HEK293 (cell line): ENCODE measurements around the gene TRAPPC5.
A peak's percentile ranks its signal among the peaks of the same experiment; 100 is the strongest.

Experiments used
- CTCF ChIA-PET: fragments of 350-600 bp; formaldehyde crosslinking; extraction: SDS; loops from one replicate; lab custom pipeline; 2021; ENCODE audit warnings: antibody characterized with exemption; lab: Yijun Ruan, JAX
- POLR2A ChIA-PET: fragments of 300-600 bp; formaldehyde crosslinking; extraction: SDS; loops from one replicate; lab custom pipeline; 2020; ENCODE audit warnings: antibody characterized with exemption, inconsistent platforms; lab: Yijun Ruan, JAX
- H3K27ac ChIP-seq: fragments of 200-500 bp; sonication (Bioruptor generic); 2 replicates; pipeline ENCODE4 v1.5.1; 2014; ENCODE audit warnings: low read depth, low read length, control low read depth, inconsistent platforms; ENCODE audit errors: extremely low read depth
- H3K36me3 ChIP-seq, 2 experiments: fragments of 200-500 bp in 1 of 2; sonication (Bioruptor generic) in 1 of 2; 1 replicate in 1 of 2; 2 replicates in 1 of 2; pipeline ENCODE4 v1.5.1; 2014 to 2017; ENCODE audit warnings: inconsistent platforms in 2 of 2, low read length in 2 of 2; ENCODE audit not compliant: control insufficient read depth in 2 of 2, insufficient read depth in 1 of 2
- H3K4me1 ChIP-seq: fragments of 200-500 bp; sonication (Bioruptor generic); 2 replicates; pipeline ENCODE4 v1.5.1; 2014; ENCODE audit warnings: mild to moderate bottlenecking, low read length, inconsistent platforms; ENCODE audit not compliant: control insufficient read depth, insufficient read depth
- H3K4me3 ChIP-seq: 2 replicates; pipeline ENCODE4 v1.5.1; 2011; ENCODE audit warnings: low read depth, mild to moderate bottlenecking, control low read depth, low read length, moderate library complexity
- H3K9me3 ChIP-seq: fragments of 200-500 bp; sonication (Bioruptor generic); 2 replicates; pipeline ENCODE4 v1.5.1; 2014; ENCODE audit warnings: low read depth, low read length, inconsistent platforms; ENCODE audit not compliant: control insufficient read depth, insufficient read depth
- KLF10 ChIP-seq: fragments of 450-650 bp; IDR thresholded peaks from 2 replicates; pipeline ENCODE4 v1.5.1; 2018; ENCODE audit warnings: missing biosample characterization, mild to moderate bottlenecking, missing genetic modification characterization
- OSR2 ChIP-seq: fragments of 450-650 bp; formaldehyde crosslinking; IDR thresholded peaks from 2 replicates; pipeline ENCODE4 v1.5.1; 2016; ENCODE audit warnings: missing biosample characterization, missing genetic modification characterization
- SP2 ChIP-seq: fragments of 450-650 bp; formaldehyde crosslinking; IDR thresholded peaks from 2 replicates; pipeline ENCODE4 v1.5.1; 2016; ENCODE audit warnings: missing biosample characterization, missing genetic modification characterization
- SP3 ChIP-seq: fragments of 450-650 bp; formaldehyde crosslinking; IDR thresholded peaks from 2 replicates; pipeline ENCODE4 v1.5.1; 2016; ENCODE audit warnings: missing biosample characterization, missing genetic modification characterization
- SP7 ChIP-seq: fragments of 450-650 bp; formaldehyde crosslinking; IDR thresholded peaks from 2 replicates; pipeline ENCODE4 v1.5.1; 2016; ENCODE audit warnings: missing biosample characterization, missing genetic modification characterization
- ZBTB17 ChIP-seq: fragments of 450-650 bp; formaldehyde crosslinking; IDR thresholded peaks from 2 replicates; pipeline ENCODE4 v1.5.1; 2016; ENCODE audit warnings: missing biosample characterization, missing genetic modification characterization
- ZNF112 ChIP-seq: fragments of 450-650 bp; formaldehyde crosslinking; IDR thresholded peaks from 2 replicates; pipeline ENCODE4 v1.5.0; 2017; ENCODE audit warnings: missing biosample characterization, missing genetic modification characterization
- ZNF610 ChIP-seq: fragments of 450-650 bp; formaldehyde crosslinking; IDR thresholded peaks from 2 replicates; pipeline ENCODE4 v1.5.1; 2016; ENCODE audit warnings: missing biosample characterization, missing genetic modification characterization, borderline replicate concordance
- ZNF626 ChIP-seq: fragments of 450-650 bp; sonication (Bioruptor Pico); formaldehyde crosslinking; IDR thresholded peaks from 2 replicates; pipeline ENCODE4 v1.5.1; 2018; ENCODE audit warnings: missing biosample characterization, missing genetic modification characterization, inconsistent platforms
- ZXDB ChIP-seq: fragments of 450-650 bp; formaldehyde crosslinking; IDR thresholded peaks from 2 replicates; pipeline ENCODE4 v1.5.1; 2016; ENCODE audit warnings: missing biosample characterization, missing genetic modification characterization
- TF ChIP-seq, protein P1 (sequence below): fragments of 450-650 bp; formaldehyde crosslinking; IDR thresholded peaks from 2 replicates; pipeline ENCODE4 v1.5.1; 2016; ENCODE audit warnings: missing biosample characterization, missing genetic modification characterization
- TF ChIP-seq, protein P2 (sequence below): fragments of 450-650 bp; formaldehyde crosslinking; IDR thresholded peaks from 2 replicates; pipeline ENCODE4 v1.5.1; 2016; ENCODE audit warnings: missing biosample characterization, missing genetic modification characterization
- TF ChIP-seq, protein P3 (sequence below): fragments of 450-650 bp; formaldehyde crosslinking; IDR thresholded peaks from 2 replicates; pipeline ENCODE4 v1.5.1; 2016; ENCODE audit warnings: missing biosample characterization, missing genetic modification characterization, borderline replicate concordance
- TF ChIP-seq, protein P4 (sequence below): fragments of 450-650 bp; formaldehyde crosslinking; IDR thresholded peaks from 2 replicates; pipeline ENCODE4 v1.5.1; 2016; ENCODE audit warnings: missing biosample characterization, missing genetic modification characterization, borderline replicate concordance
- TF ChIP-seq, protein P5 (sequence below): fragments of 450-650 bp; formaldehyde crosslinking; IDR thresholded peaks from 2 replicates; pipeline ENCODE4 v1.5.1; 2016; ENCODE audit warnings: missing biosample characterization, missing genetic modification characterization
- TF ChIP-seq, protein P6 (sequence below): fragments of 450-650 bp; formaldehyde crosslinking; IDR thresholded peaks from 2 replicates; pipeline ENCODE4 v1.5.1; 2016; ENCODE audit warnings: missing biosample characterization, missing genetic modification characterization

Gene TRAPPC5

DNA sequence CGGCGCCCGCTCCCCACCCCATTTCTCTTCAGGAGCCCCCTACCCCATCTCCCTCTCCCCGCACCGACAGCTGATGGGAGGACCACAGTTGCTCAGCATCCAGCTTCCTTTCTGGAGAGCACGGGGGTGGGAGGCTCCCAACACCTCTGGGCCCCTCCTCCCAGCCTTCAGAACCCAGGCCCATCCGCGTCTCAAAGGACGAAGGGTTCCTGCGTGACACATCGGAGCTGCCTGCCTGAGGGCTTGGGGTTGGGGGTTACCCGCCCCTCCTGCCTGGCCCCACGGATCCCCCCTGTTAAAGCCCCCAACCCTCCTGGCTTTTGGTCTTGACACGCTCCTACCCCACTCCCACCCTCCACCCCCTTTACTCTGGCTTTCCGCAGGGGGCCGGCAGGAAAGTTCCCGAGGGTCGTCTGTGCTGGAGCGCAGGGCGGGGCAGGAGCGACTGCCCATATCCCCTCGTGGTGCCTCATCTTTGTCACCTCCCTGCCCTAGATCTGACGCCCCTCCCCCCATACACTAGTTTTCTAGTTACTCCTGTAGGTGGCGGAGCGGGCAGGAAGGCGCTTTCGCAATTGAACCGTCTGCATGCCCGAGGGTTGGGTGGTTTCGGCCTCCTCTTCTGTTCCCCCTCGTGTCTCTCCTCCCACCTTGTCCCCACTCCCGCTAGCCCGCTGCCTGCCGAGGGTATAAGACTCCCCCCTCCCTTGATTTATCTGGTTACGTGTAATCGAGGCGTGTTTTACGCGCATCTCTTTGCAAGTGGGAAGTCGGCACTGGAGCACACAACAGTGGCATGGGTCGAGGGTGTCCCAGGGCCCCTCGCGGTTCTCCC is 924 bp downstream of the TRAPPC5 start:
- H3K4me1 ChIP-seq, result no peaks in the 10 kb centered on the region
- ChIA-PET POLR2A (interaction anchor here (0.5 to 1.2 kb wide), 7 partner anchors 9 to 314 kb away, joined by 3 to 10 read pairs (median 3); partner anchors contain the start of gene RETN), CTCF (interaction anchor here (0.5 to 2.0 kb wide), 39 partner anchors 9 to 613 kb away, joined by 3 to 23 read pairs (median 4); partner anchors contain the start of genes PET100 and RETN)
- H3K27ac ChIP-seq, result peak overlapping the region; percentile 79; the same call in 1 of the 2 replicates
- no peaks in the 10 kb centered on the region for H3K9me3 ChIP-seq
- peak overlapping the region; percentile 91 for H3K4me3 ChIP-seq
- peaks cover 3 to 18% of the 10 kb centered on the region in 2 experiments; a peak in 2 of 3 replicates for H3K36me3 ChIP-seq
- TF ChIP-seq, protein P1, sequence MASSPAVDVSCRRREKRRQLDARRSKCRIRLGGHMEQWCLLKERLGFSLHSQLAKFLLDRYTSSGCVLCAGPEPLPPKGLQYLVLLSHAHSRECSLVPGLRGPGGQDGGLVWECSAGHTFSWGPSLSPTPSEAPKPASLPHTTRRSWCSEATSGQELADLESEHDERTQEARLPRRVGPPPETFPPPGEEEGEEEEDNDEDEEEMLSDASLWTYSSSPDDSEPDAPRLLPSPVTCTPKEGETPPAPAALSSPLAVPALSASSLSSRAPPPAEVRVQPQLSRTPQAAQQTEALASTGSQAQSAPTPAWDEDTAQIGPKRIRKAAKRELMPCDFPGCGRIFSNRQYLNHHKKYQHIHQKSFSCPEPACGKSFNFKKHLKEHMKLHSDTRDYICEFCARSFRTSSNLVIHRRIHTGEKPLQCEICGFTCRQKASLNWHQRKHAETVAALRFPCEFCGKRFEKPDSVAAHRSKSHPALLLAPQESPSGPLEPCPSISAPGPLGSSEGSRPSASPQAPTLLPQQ (tag by site-specific recombination), result no peak
- no peak for TF ChIP-seq ZNF610 (tag by site-specific recombination)
- TF ChIP-seq, protein P2, sequence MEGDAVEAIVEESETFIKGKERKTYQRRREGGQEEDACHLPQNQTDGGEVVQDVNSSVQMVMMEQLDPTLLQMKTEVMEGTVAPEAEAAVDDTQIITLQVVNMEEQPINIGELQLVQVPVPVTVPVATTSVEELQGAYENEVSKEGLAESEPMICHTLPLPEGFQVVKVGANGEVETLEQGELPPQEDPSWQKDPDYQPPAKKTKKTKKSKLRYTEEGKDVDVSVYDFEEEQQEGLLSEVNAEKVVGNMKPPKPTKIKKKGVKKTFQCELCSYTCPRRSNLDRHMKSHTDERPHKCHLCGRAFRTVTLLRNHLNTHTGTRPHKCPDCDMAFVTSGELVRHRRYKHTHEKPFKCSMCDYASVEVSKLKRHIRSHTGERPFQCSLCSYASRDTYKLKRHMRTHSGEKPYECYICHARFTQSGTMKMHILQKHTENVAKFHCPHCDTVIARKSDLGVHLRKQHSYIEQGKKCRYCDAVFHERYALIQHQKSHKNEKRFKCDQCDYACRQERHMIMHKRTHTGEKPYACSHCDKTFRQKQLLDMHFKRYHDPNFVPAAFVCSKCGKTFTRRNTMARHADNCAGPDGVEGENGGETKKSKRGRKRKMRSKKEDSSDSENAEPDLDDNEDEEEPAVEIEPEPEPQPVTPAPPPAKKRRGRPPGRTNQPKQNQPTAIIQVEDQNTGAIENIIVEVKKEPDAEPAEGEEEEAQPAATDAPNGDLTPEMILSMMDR (tag by site-specific recombination), result peak; percentile 43; the same call in 1 of the 2 replicates
- no peak for TF ChIP-seq ZXDB (tag by site-specific recombination)
- TF ChIP-seq SP2 (tag by site-specific recombination), result peak; percentile 27; the same call in 1 of the 2 replicates
- no peak for TF ChIP-seq ZNF112 (tag by site-specific recombination)
- TF ChIP-seq, protein P3, sequence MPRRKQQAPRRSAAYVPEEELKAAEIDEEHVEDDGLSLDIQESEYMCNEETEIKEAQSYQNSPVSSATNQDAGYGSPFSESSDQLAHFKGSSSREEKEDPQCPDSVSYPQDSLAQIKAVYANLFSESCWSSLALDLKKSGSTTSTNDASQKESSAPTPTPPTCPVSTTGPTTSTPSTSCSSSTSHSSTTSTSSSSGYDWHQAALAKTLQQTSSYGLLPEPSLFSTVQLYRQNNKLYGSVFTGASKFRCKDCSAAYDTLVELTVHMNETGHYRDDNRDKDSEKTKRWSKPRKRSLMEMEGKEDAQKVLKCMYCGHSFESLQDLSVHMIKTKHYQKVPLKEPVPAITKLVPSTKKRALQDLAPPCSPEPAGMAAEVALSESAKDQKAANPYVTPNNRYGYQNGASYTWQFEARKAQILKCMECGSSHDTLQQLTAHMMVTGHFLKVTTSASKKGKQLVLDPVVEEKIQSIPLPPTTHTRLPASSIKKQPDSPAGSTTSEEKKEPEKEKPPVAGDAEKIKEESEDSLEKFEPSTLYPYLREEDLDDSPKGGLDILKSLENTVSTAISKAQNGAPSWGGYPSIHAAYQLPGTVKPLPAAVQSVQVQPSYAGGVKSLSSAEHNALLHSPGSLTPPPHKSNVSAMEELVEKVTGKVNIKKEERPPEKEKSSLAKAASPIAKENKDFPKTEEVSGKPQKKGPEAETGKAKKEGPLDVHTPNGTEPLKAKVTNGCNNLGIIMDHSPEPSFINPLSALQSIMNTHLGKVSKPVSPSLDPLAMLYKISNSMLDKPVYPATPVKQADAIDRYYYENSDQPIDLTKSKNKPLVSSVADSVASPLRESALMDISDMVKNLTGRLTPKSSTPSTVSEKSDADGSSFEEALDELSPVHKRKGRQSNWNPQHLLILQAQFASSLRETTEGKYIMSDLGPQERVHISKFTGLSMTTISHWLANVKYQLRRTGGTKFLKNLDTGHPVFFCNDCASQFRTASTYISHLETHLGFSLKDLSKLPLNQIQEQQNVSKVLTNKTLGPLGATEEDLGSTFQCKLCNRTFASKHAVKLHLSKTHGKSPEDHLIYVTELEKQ (tag by site-specific recombination), result no peak
- TF ChIP-seq KLF10 (tag by site-specific recombination), result no peak
- TF ChIP-seq SP7 (tag by site-specific recombination), result 0 out of 2 replicates have a peak, but pooled peaks have one; percentile 15
- TF ChIP-seq ZBTB17, result no peak
- TF ChIP-seq OSR2 (tag by site-specific recombination), result no peak
- TF ChIP-seq, protein P4, sequence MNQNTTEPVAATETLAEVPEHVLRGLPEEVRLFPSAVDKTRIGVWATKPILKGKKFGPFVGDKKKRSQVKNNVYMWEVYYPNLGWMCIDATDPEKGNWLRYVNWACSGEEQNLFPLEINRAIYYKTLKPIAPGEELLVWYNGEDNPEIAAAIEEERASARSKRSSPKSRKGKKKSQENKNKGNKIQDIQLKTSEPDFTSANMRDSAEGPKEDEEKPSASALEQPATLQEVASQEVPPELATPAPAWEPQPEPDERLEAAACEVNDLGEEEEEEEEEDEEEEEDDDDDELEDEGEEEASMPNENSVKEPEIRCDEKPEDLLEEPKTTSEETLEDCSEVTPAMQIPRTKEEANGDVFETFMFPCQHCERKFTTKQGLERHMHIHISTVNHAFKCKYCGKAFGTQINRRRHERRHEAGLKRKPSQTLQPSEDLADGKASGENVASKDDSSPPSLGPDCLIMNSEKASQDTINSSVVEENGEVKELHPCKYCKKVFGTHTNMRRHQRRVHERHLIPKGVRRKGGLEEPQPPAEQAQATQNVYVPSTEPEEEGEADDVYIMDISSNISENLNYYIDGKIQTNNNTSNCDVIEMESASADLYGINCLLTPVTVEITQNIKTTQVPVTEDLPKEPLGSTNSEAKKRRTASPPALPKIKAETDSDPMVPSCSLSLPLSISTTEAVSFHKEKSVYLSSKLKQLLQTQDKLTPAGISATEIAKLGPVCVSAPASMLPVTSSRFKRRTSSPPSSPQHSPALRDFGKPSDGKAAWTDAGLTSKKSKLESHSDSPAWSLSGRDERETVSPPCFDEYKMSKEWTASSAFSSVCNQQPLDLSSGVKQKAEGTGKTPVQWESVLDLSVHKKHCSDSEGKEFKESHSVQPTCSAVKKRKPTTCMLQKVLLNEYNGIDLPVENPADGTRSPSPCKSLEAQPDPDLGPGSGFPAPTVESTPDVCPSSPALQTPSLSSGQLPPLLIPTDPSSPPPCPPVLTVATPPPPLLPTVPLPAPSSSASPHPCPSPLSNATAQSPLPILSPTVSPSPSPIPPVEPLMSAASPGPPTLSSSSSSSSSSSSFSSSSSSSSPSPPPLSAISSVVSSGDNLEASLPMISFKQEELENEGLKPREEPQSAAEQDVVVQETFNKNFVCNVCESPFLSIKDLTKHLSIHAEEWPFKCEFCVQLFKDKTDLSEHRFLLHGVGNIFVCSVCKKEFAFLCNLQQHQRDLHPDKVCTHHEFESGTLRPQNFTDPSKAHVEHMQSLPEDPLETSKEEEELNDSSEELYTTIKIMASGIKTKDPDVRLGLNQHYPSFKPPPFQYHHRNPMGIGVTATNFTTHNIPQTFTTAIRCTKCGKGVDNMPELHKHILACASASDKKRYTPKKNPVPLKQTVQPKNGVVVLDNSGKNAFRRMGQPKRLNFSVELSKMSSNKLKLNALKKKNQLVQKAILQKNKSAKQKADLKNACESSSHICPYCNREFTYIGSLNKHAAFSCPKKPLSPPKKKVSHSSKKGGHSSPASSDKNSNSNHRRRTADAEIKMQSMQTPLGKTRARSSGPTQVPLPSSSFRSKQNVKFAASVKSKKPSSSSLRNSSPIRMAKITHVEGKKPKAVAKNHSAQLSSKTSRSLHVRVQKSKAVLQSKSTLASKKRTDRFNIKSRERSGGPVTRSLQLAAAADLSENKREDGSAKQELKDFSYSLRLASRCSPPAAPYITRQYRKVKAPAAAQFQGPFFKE (tag by site-specific recombination), result no peak
- TF ChIP-seq, protein P5, sequence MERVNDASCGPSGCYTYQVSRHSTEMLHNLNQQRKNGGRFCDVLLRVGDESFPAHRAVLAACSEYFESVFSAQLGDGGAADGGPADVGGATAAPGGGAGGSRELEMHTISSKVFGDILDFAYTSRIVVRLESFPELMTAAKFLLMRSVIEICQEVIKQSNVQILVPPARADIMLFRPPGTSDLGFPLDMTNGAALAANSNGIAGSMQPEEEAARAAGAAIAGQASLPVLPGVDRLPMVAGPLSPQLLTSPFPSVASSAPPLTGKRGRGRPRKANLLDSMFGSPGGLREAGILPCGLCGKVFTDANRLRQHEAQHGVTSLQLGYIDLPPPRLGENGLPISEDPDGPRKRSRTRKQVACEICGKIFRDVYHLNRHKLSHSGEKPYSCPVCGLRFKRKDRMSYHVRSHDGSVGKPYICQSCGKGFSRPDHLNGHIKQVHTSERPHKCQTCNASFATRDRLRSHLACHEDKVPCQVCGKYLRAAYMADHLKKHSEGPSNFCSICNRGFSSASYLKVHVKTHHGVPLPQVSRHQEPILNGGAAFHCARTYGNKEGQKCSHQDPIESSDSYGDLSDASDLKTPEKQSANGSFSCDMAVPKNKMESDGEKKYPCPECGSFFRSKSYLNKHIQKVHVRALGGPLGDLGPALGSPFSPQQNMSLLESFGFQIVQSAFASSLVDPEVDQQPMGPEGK (tag by site-specific recombination), result 0 out of 2 replicates have a peak, but pooled peaks have one; percentile 8
- 0 out of 2 replicates have a peak, but pooled peaks have one; percentile 0 for TF ChIP-seq SP3 (tag by site-specific recombination)
- TF ChIP-seq, protein P6, sequence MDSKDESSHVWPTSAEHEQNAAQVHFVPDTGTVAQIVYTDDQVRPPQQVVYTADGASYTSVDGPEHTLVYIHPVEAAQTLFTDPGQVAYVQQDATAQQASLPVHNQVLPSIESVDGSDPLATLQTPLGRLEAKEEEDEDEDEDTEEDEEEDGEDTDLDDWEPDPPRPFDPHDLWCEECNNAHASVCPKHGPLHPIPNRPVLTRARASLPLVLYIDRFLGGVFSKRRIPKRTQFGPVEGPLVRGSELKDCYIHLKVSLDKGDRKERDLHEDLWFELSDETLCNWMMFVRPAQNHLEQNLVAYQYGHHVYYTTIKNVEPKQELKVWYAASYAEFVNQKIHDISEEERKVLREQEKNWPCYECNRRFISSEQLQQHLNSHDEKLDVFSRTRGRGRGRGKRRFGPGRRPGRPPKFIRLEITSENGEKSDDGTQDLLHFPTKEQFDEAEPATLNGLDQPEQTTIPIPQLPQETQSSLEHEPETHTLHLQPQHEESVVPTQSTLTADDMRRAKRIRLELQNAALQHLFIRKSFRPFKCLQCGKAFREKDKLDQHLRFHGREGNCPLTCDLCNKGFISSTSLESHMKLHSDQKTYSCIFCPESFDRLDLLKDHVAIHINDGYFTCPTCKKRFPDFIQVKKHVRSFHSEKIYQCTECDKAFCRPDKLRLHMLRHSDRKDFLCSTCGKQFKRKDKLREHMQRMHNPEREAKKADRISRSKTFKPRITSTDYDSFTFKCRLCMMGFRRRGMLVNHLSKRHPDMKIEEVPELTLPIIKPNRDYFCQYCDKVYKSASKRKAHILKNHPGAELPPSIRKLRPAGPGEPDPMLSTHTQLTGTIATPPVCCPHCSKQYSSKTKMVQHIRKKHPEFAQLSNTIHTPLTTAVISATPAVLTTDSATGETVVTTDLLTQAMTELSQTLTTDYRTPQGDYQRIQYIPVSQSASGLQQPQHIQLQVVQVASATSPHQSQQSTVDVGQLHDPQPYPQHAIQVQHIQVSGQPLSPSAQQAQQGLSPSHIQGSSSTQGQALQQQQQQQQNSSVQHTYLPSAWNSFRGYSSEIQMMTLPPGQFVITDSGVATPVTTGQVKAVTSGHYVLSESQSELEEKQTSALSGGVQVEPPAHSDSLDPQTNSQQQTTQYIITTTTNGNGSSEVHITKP (tag by site-specific recombination), result no peak
- TF ChIP-seq ZNF626 (tag by site-specific recombination), result no peak
